DOHH2 (cell line): ENCODE measurements around the gene POC1B.

Experiments used
- H3F3A ChIP-seq: fragments of 200-600 bp; sonication (generic), shearing (Covaris generic); 2 replicates; pipeline ENCODE4 v1.6.0; 2016; ENCODE audit warnings: antibody characterized with exemption, mild to moderate bottlenecking; ENCODE audit not compliant: control insufficient read depth, insufficient read depth
- H3K27ac ChIP-seq: fragments of 200-600 bp; sonication (generic); 2 replicates; pipeline ENCODE4 v1.5.1; 2014; ENCODE audit warnings: low read depth, mild to moderate bottlenecking, low read length, moderate library complexity
- H3K27me3 ChIP-seq: fragments of 200-600 bp; sonication (generic); 2 replicates; pipeline ENCODE4 v1.6.1; 2014; ENCODE audit warnings: mild to moderate bottlenecking, low read length, mixed read lengths; ENCODE audit not compliant: control insufficient read depth
- H3K36me3 ChIP-seq: fragments of 200-600 bp; sonication (generic); 2 replicates; pipeline ENCODE4 v1.6.1; 2014; ENCODE audit warnings: mild to moderate bottlenecking, low read length, moderate library complexity, mixed read lengths; ENCODE audit not compliant: control insufficient read depth
- H3K4me1 ChIP-seq: fragments of 200-600 bp; sonication (generic); 2 replicates; pipeline ENCODE4 v1.6.1; 2014; ENCODE audit warnings: mild to moderate bottlenecking, low read length, mixed read lengths; ENCODE audit not compliant: control insufficient read depth
- H3K4me2 ChIP-seq: fragments of 200-600 bp; sonication (generic); 2 replicates; pipeline ENCODE4 v1.6.0; 2014; ENCODE audit warnings: mild to moderate bottlenecking, low read length, moderate library complexity
- H3K4me3 ChIP-seq: fragments of 200-600 bp; sonication (generic); 2 replicates; pipeline ENCODE4 v1.5.1; 2014; ENCODE audit warnings: mild to moderate bottlenecking, low read length, mixed read lengths
- H3K79me2 ChIP-seq: fragments of 200-600 bp; sonication (generic); 2 replicates; pipeline ENCODE4 v1.6.1; 2014; ENCODE audit warnings: mild to moderate bottlenecking, low read length, mixed read lengths; ENCODE audit not compliant: control insufficient read depth
- H3K9me2 ChIP-seq: fragments of 200-600 bp; sonication (generic); replicated peaks from 2 replicates; pipeline ENCODE4 v1.6.1; 2014; ENCODE audit warnings: mild to moderate bottlenecking, low read length, mixed read lengths; ENCODE audit not compliant: control insufficient read depth
- H3K9me3 ChIP-seq: fragments of 200-600 bp; sonication (generic); 2 replicates; pipeline ENCODE4 v1.6.1; 2014; ENCODE audit warnings: antibody characterized with exemption, low read length, mixed read lengths; ENCODE audit not compliant: control insufficient read depth, insufficient read depth
- H4K20me1 ChIP-seq: fragments of 200-600 bp; sonication (generic); 2 replicates; pipeline ENCODE4 v1.6.0; 2014; ENCODE audit warnings: low read depth, mild to moderate bottlenecking, antibody characterized with exemption, low read length, moderate library complexity; ENCODE audit not compliant: control insufficient read depth, insufficient read depth
- EZH2phosphoT487 ChIP-seq: fragments of 200-600 bp; sonication (generic); IDR thresholded peaks from 2 replicates; pipeline ENCODE4 v1.6.1; 2017; ENCODE audit warnings: borderline replicate concordance, mild to moderate bottlenecking, antibody characterized with exemption, low read length, moderate library complexity, mixed read lengths
- TF ChIP-seq, protein P1 (sequence below): fragments of 200-600 bp; sonication (generic); IDR thresholded peaks from one replicate; pipeline ENCODE4 v1.5.1; 2014; ENCODE audit warnings: antibody characterized with exemption, mild to moderate bottlenecking, low read depth, low read length; ENCODE audit not compliant: poor library complexity, severe bottlenecking

Gene POC1B

DNA sequence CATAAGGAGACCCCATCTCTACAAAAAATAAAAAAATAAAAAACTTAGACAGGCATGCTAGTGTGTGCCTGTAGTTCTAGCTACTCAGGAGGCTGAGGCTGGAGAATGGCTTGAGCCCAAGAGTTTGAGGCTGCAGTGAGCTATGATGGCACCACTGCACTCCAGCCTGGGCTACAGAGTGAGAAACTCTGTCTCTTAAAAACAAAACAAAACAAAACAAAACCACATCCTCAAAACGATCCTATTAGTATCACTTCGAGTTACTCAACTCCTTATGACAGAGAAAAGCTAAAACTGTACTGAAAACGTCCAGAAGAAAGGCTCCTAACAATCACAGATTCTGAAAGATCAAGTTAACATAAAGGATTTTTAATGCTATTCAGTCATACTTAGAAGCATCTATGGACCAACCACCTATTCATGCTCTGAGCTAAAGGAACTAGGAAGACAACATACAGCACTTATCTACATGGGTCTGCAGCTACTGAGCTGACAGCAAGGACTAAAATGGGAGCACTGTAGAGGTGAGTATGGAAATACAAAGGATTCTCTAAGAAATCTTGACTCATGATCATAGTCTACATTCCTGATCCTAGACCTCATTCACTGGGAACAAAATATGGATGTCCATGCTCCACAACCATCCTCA, 98.2 kb downstream of the POC1B start:
- Histone ChIP-seq H3K4me3 (no peak overlapping the region), H3F3A (no peaks in the 10 kb centered on the region), H3K27me3 (no peaks in the 10 kb centered on the region), H3K27ac (no peak overlapping the region), H3K36me3 (no peaks in the 10 kb centered on the region), H3K79me2 (no peaks in the 10 kb centered on the region), H3K4me1 (no peaks in the 10 kb centered on the region), H3K9me2 (no peaks in the 10 kb centered on the region), H4K20me1 (no peaks in the 10 kb centered on the region), H3K9me3 (no peaks in the 10 kb centered on the region), H3K4me2 (no peak overlapping the region)
- TF ChIP-seq, protein P1, sequence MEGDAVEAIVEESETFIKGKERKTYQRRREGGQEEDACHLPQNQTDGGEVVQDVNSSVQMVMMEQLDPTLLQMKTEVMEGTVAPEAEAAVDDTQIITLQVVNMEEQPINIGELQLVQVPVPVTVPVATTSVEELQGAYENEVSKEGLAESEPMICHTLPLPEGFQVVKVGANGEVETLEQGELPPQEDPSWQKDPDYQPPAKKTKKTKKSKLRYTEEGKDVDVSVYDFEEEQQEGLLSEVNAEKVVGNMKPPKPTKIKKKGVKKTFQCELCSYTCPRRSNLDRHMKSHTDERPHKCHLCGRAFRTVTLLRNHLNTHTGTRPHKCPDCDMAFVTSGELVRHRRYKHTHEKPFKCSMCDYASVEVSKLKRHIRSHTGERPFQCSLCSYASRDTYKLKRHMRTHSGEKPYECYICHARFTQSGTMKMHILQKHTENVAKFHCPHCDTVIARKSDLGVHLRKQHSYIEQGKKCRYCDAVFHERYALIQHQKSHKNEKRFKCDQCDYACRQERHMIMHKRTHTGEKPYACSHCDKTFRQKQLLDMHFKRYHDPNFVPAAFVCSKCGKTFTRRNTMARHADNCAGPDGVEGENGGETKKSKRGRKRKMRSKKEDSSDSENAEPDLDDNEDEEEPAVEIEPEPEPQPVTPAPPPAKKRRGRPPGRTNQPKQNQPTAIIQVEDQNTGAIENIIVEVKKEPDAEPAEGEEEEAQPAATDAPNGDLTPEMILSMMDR = no peak
- TF ChIP-seq EZH2phosphoT487 = no peak

DNA sequence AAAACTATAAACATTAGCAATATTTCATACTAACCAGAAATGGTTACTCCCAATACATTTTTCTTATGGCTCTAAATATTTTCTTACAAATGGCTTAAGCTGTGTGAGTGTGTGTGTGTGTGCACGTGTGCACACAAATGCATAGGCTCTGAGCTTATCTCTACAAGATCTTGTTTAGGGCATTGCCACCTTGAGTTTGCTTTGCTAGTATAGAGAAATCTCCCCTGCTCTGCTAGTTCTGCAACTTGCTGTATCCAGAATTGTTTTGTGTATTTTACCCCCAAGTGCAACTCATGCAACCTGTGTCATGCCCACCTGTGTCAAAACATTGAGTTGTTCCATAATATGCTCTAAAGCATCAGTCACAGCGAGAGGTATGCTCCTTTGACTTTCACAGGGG, 101.0 kb downstream of the POC1B start:
- Histone ChIP-seq H3K9me2 (no peaks in the 10 kb centered on the region), H3K79me2 (no peaks in the 10 kb centered on the region), H3K4me1 (no peaks in the 10 kb centered on the region), H3K27me3 (no peaks in the 10 kb centered on the region), H3K9me3 (no peaks in the 10 kb centered on the region), H3K4me3 (no peak overlapping the region), H3F3A (no peaks in the 10 kb centered on the region), H3K27ac (no peak overlapping the region), H3K4me2 (no peak overlapping the region), H3K36me3 (no peaks in the 10 kb centered on the region), H4K20me1 (no peaks in the 10 kb centered on the region)
- TF ChIP-seq, protein P1 = no peak
- no peak for TF ChIP-seq EZH2phosphoT487

DNA sequence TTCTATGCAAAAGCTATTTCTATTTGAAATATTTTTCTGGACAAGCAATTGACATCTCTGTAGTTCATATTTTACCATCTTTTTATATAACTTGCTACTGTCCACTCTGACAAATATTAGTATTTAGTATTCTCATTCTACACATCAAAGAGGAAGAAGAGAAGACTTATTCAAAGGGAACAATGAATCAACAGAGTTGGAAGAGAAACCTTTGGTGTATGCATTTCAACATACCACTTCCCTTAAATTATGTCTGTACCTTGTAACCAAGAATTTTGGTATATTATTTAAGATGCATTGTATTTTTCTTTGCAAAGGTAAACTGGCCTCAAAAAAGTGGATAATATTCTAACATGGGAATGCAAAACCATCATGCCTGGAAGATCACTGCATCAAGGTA, 101.5 kb downstream of the POC1B start:
- Histone ChIP-seq H4K20me1 (no peaks in the 10 kb centered on the region), H3K9me3 (no peaks in the 10 kb centered on the region), H3F3A (no peaks in the 10 kb centered on the region), H3K4me3 (no peak overlapping the region), H3K36me3 (no peaks in the 10 kb centered on the region), H3K27me3 (no peaks in the 10 kb centered on the region), H3K4me1 (no peaks in the 10 kb centered on the region), H3K27ac (no peak overlapping the region), H3K9me2 (no peaks in the 10 kb centered on the region), H3K79me2 (no peaks in the 10 kb centered on the region), H3K4me2 (no peak overlapping the region)
- TF ChIP-seq EZH2phosphoT487 = no peak
- TF ChIP-seq, protein P1 = no peak
